Spleen (tissue), 11 donors: Measurements from ENCODE around the gene PPP1R26. TPM values are rescaled to one million over a fixed set of nuclear protein-coding genes. Genes with fewer than 3 reads are reported as not detected.
"Not testable (repeated sequence)": the region's sequence is repeated elsewhere in the genome, so short reads cannot be mapped to it uniquely, and the experiment has no call there.

Experiments
- DNase-seq: peaks from one replicate; pipeline ENCODE4 v3.0.0-alpha.2; 2020
- H3K27ac ChIP-seq, 8 donors: fragments of 200-600 bp; sonication (generic) in 7 of 8; 1 replicate in 4 of 8; 2 replicates in 4 of 8; pipeline versions ENCODE4 v1.5.0 to v1.8.0; 2016 to 2021; ENCODE audit warnings: inconsistent platforms in 4 of 8, mild to moderate bottlenecking in 4 of 8, moderate library complexity in 1 of 8
- H3K27me3 ChIP-seq, 7 donors: fragments of 200-600 bp; sonication (generic) in 6 of 7; replicated peaks in 1 of 7; 1 replicate in 4 of 7; 2 replicates in 3 of 7; pipeline versions ENCODE4 v1.5.0 to v1.8.0; 2016 to 2021; ENCODE audit warnings: inconsistent platforms in 3 of 7, mild to moderate bottlenecking in 1 of 7
- H3K36me3 ChIP-seq, 6 donors: fragments of 200-600 bp; sonication (generic) in 5 of 6; 1 replicate in 4 of 6; 2 replicates in 2 of 6; pipeline versions ENCODE4 v1.5.0 to v1.8.0; 2016 to 2021; ENCODE audit warnings: inconsistent platforms in 2 of 6
- H3K4me1 ChIP-seq, 6 donors: fragments of 200-600 bp; sonication (generic) in 5 of 6; 1 replicate in 3 of 6; 2 replicates in 3 of 6; pipeline versions ENCODE4 v1.5.0 to v1.8.0; 2016 to 2021; ENCODE audit warnings: inconsistent platforms in 3 of 6
- H3K4me3 ChIP-seq, 8 donors: fragments of 200-600 bp; sonication (generic) in 7 of 8; 1 replicate in 4 of 8; 2 replicates in 4 of 8; pipeline versions ENCODE4 v1.5.0 to v1.8.0; 2016 to 2021; ENCODE audit warnings: inconsistent platforms in 4 of 8, mild to moderate bottlenecking in 4 of 8, moderate library complexity in 2 of 8
- H3K9me3 ChIP-seq, 8 donors: fragments of 200-600 bp; sonication (generic) in 7 of 8; 1 replicate in 4 of 8; 2 replicates in 4 of 8; pipeline versions ENCODE4 v1.5.0 to v1.8.0; 2016 to 2021; ENCODE audit warnings: inconsistent platforms in 4 of 8
- POLR2A ChIP-seq, 3 donors: fragments of 450-650 bp; IDR thresholded peaks; one replicate each; pipeline ENCODE4 v1.5.1; 2017; ENCODE audit warnings: antibody characterized with exemption in 3 of 3, mild to moderate bottlenecking in 1 of 3
- POLR2AphosphoS5 ChIP-seq, 3 donors: sonication (generic); formaldehyde crosslinking; IDR thresholded peaks; one replicate each; pipeline ENCODE4 v1.5.1; 2017; ENCODE audit warnings: antibody characterized with exemption in 3 of 3
- WGBS, 5 donors: extraction: QIAGEN DNeasy Blood & Tissue Kit in 3 of 5; methylation state at CpG; one replicate each; pipeline versions ENCODE4 v1.1.5 to v1.1.7; 2013 to 2018; 5-methylcytosine and 5-hydroxymethylcytosine counted together
- intact Hi-C: fragments of 100-400 bp; cut with DNase I; formaldehyde crosslinking; loops from one replicate; pipeline ENCODE4 v1.15.0; 2023; ENCODE audit warnings: low total_unique reads
- polyA plus RNA-seq, 3 donors: library from polyadenylated mRNA; stranded (reverse); fragments of 200-250 nt; gene quantifications; one replicate each; pipeline ENCODE4 v1.2.1, GENCODE V29; 2013
- total RNA-seq, 7 donors: library from RNA; depleted of rRNA in 3 of 7; stranded (reverse); fragments of >200 nt in 3 of 7; fragmentation: NEBNext Ultra II Directional in 4 of 7; extraction: Animal tissue kit (Norgen Biotek cat#: 25700) in 4 of 7; gene quantifications; one replicate each; pipeline versions ENCODE4 v1.1.0 to v1.2.1, GENCODE V29; 2016 to 2021
- TF ChIP-seq, protein P1 (sequence below), 11 experiments: fragments of 200-600 bp in 7 of 11; fragments of 450-650 bp in 4 of 11; sonication (generic) in 4 of 11; IDR thresholded peaks in 8 of 11; conservative IDR thresholded peaks in 3 of 11; 1 replicate in 7 of 11; 2 replicates in 4 of 11; pipeline versions ENCODE4 v1.4.0 to v1.8.0; 2016 to 2021; ENCODE audit warnings: antibody characterized with exemption in 11 of 11, inconsistent platforms in 4 of 11, mild to moderate bottlenecking in 1 of 11
- donor health status: healthy with polysubstance abuse.
- donor health status: DM: no; HTN: no; CAD: no; lungs with moderate emphysema.
- donor health status: DM: no; HTN: no; CAD: no.
- donor health status: Bipolar disorder and iron deficiency.
- donor health status: healthy.
- donor health status: DM: no; HTN: no; CAD: no.
- donor health status: DM: yes; HTN: yes; CAD: no.

The PPP1R26 gene
- total and polyA plus RNA-seq, 10 donors: 1.8 to 18.7 (median 9.3) TPM

DNA sequence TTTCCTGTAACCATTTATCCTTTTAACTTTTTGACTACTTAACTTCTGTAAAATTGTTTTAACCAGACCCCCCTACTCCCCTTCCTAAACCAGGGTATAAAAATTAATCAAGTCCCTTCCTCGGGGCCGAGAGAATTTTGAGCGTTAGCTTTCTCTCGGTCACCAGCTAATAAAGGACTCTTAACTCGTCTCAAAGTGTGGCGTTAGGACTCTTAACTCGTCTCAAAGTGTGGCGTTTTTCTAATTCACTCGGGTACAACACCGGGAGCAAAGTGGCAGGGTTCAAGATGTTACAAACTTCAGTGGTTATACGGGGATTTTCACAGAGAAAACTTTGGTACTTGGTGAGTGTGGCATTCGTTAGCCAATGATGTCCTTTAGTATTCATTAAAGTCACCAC is 39.7 kb upstream of the PPP1R26 start:
- no peak overlapping the region for H3K27ac ChIP-seq
- no peaks in the 10 kb centered on the region for H3K36me3 ChIP-seq
- H3K9me3 ChIP-seq: peaks cover 0 to 27% (median 20%) of the 10 kb centered on the region in 8 donors
- DNase-seq: no peak
- H3K4me3 ChIP-seq: no peak overlapping the region
- H3K27me3 ChIP-seq: peaks cover 0 to 54% (median 5%) of the 10 kb centered on the region in 7 donors
- peaks cover 0 to 9% (median 0%) of the 10 kb centered on the region in 6 donors for H3K4me1 ChIP-seq
- intact Hi-C loops: no loop called here
- no peak for TF ChIP-seq POLR2AphosphoS5 (IDR thresholded peaks at IDR 0.05)
- no peak for TF ChIP-seq POLR2A (IDR thresholded peaks at IDR 0.05)
- TF ChIP-seq, protein P1, sequence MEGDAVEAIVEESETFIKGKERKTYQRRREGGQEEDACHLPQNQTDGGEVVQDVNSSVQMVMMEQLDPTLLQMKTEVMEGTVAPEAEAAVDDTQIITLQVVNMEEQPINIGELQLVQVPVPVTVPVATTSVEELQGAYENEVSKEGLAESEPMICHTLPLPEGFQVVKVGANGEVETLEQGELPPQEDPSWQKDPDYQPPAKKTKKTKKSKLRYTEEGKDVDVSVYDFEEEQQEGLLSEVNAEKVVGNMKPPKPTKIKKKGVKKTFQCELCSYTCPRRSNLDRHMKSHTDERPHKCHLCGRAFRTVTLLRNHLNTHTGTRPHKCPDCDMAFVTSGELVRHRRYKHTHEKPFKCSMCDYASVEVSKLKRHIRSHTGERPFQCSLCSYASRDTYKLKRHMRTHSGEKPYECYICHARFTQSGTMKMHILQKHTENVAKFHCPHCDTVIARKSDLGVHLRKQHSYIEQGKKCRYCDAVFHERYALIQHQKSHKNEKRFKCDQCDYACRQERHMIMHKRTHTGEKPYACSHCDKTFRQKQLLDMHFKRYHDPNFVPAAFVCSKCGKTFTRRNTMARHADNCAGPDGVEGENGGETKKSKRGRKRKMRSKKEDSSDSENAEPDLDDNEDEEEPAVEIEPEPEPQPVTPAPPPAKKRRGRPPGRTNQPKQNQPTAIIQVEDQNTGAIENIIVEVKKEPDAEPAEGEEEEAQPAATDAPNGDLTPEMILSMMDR (IDR thresholded peaks at IDR 0.05 in 8 of 11, conservative IDR thresholded peaks at IDR 0.05 in 3 of 11): no peak
- WGBS, 5 donors: 79 to 82% (median 81%) methylated on average over 12 of the region's 12 CpGs

DNA sequence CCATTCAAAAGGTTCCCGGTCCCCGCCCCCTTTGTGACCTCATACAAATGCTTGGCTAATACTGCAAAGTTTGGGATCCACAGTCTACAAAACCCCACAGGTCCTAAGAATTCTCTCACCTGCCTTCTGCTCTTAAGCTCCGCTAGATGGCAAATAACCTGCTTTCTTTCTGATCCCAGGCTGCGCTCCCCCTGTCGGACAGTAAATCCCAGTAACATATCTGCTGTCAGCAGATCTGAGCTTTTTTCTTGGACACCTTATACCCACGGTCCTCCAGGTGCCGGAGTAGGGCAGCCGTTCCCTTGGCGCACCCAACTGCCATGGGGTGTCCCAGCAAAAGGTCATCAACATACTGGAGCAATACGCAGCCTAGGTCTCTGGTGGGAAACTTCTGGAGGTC is 39.0 kb upstream of the PPP1R26 start:
- whole genome bisulfite sequencing, 5 donors: 85 to 92% (median 87%) methylated on average over 10 of the region's 10 CpGs
- Histone ChIP-seq H3K27me3 (peaks cover 0 to 57% (median 5%) of the 10 kb centered on the region in 7 donors), H3K9me3 (peaks cover 0 to 27% (median 20%) of the 10 kb centered on the region in 8 donors), H3K27ac (no peak overlapping the region), H3K36me3 (no peaks in the 10 kb centered on the region), H3K4me1 (peaks cover 0 to 9% (median 0%) of the 10 kb centered on the region in 6 donors), H3K4me3 (no peak overlapping the region)
- no peak for DNase-seq
- intact Hi-C loops: no loop called here
- no peak for TF ChIP-seq POLR2AphosphoS5 (IDR thresholded peaks at IDR 0.05)
- TF ChIP-seq, protein P1 (IDR thresholded peaks at IDR 0.05 in 8 of 11, conservative IDR thresholded peaks at IDR 0.05 in 3 of 11): no peak
- no peak for TF ChIP-seq POLR2A (IDR thresholded peaks at IDR 0.05)

DNA sequence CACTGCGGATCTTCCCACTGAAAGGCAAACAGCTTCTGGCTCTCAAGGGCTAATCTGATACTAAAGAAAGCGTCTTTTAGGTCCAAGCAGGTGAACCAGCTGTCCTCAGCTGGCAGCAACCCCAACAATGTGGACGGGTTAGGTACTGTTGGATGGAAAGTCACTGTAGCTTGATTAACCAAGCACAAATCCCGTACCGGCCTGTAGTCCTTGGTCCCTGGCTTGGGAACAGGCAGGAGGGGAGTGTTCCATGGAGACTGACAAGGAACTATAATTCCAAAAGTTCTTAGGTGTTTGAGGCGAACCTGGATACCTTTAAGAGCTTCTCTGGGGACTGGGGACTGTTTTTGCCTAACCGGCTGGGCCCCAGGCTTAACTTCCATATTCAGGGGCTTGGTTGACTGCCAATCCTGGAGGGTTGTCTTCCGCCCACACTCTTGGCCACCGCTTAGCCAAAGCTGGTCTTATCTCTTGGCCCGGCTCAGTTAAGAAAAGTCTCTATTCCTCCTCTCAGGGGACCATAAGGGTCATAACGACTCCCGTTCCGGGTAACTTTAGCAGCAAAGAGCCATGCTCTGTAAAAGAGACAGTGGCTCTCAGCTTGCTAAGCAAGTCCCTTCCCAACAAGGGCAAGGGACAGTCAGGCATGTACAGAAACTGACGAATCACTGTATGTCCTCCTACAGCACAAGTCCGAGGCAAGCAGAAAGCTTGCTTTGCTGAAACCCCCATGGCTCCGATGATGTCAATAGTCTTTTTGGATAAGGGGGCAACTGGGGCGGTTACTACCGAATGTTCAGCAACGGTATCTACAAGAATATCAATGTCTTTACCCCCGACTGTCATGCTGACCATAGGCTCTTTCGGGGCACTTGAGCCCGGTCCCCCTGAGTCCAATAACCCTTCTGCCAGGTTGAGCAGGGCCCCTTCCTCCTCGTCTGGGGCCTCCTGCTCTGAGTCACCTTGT is 38.2 kb upstream of the PPP1R26 start:
- peak in 1 of 3 donors; percentile 20 for TF ChIP-seq POLR2AphosphoS5 (IDR thresholded peaks at IDR 0.05)
- H3K4me3 ChIP-seq, intact Hi-C loops, H3K36me3 ChIP-seq, H3K4me1 ChIP-seq, DNase-seq: not testable (repeated sequence)
- Histone ChIP-seq H3K9me3 (peaks cover 0 to 23% (median 17%) of the 10 kb centered on the region in 8 donors), H3K27me3 (peaks cover 0 to 58% (median 5%) of the 10 kb centered on the region in 7 donors), H3K27ac (peak overlapping the region in 1 of 8 donors; percentile 23)
- WGBS, 5 donors: 48 to 70% (median 56%) methylated on average over 21 to 23 of the region's 23 CpGs

DNA sequence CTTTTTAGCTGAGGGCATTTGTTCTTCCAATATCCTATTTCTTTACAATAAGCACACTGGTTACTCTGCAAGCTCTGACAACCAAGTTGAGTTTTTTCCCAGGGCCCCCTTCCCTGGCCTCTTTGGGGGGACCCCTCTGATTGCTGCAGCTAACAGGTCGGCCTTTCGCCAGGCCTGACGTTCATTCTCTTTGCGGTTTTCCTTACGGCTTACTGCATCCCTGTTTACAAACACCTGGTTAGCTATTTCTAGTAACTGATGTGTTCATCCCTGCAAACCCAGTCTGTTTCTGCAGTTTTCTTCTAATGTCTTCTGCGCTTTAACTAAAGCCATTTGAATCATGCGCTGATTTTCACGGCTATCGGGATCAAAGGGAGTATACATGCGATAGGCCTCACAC is 37.5 kb upstream of the PPP1R26 start:
- peaks cover 0 to 16% (median 10%) of the 10 kb centered on the region in 8 donors for H3K9me3 ChIP-seq
- H3K27me3 ChIP-seq: peaks cover 0 to 58% (median 5%) of the 10 kb centered on the region in 7 donors
- TF ChIP-seq POLR2AphosphoS5 (IDR thresholded peaks at IDR 0.05): no peak
- TF ChIP-seq, protein P1 (IDR thresholded peaks at IDR 0.05 in 8 of 11, conservative IDR thresholded peaks at IDR 0.05 in 3 of 11): no peak
- no peak for TF ChIP-seq POLR2A (IDR thresholded peaks at IDR 0.05)
- H3K36me3 ChIP-seq: no peaks in the 10 kb centered on the region
- 68 to 83% (median 71%) methylated on average over 10 of the region's 10 CpGs for WGBS, 5 donors
- intact Hi-C loops: no loop called here
- H3K4me3 ChIP-seq: no peak overlapping the region
- DNase-seq: no peak
- H3K27ac ChIP-seq: peak overlapping the region in 1 of 8 donors; percentile 11
- H3K4me1 ChIP-seq: peaks cover 0 to 9% (median 0%) of the 10 kb centered on the region in 6 donors
